Activated naive CD4-positive, alpha-beta T cell treated with anti-CD3 and anti-CD28 coated beads, Interleukin-2, amount 10 ng/mL, durations not matched to agents 7 days and 5 days (primary cell): ENCODE data around the gene RASL11A.
"Not testable (repeated sequence)": the region's sequence is repeated elsewhere in the genome, so short reads cannot be mapped to it uniquely, and the experiment has no call there.

Source experiments
- CTCF ChIA-PET: fragments of 350-600 bp; sonication (Branson Sonifier 250); formaldehyde crosslinking; loops from one replicate; lab custom pipeline; 2021; ENCODE audit warnings: antibody characterized with exemption; lab: Charles Lee
- DNase-seq: peaks from one replicate; pipeline ENCODE4 v3.0.0-alpha.2; 2020
- H3K27ac Mint-ChIP-seq: one replicate; pipeline ENCODE4 v1.8.0; 2021; ENCODE audit warnings: mild to moderate bottlenecking, moderate library complexity, mixed read lengths
- H3K27me3 Mint-ChIP-seq: one replicate; pipeline ENCODE4 v1.8.0; 2021; ENCODE audit warnings: mild to moderate bottlenecking, mixed read lengths
- H3K36me3 Mint-ChIP-seq: one replicate; pipeline ENCODE4 v1.8.0; 2021; ENCODE audit warnings: mixed read lengths
- H3K4me1 Mint-ChIP-seq: one replicate; pipeline ENCODE4 v1.8.0; 2021; ENCODE audit warnings: mixed read lengths
- H3K4me3 Mint-ChIP-seq: one replicate; pipeline ENCODE4 v1.8.0; 2021; ENCODE audit warnings: mild to moderate bottlenecking, moderate library complexity, mixed read lengths
- H3K9me3 Mint-ChIP-seq: one replicate; pipeline ENCODE4 v1.8.0; 2021; ENCODE audit warnings: mixed read lengths

Gene RASL11A

DNA sequence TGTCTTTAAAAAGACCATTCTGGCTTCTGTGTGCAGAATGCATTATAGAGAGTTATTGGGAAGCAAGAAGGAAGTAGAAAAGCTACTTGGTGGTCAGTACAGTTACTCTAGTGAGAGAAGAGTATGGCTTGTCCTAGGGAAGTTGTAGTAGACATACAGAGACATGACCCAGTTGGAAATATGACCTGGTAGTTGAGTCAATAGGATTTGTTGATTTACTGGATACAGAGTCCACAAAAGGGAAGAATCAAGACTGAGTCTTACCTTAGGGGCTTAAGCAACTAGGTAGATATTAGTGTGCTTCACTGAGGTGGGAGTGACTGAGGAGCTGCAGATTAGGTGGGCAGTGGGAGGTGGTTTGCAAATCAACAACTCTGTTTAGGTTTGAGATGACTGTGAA is 48.8 kb downstream of the RASL11A start:
- Mint-ChIP-seq H3K4me3 (no peak overlapping the region), H3K27me3 (peaks cover 15% of the 10 kb centered on the region), H3K4me1 (peaks cover 3% of the 10 kb centered on the region), H3K36me3 (no peaks in the 10 kb centered on the region), H3K27ac (no peak overlapping the region), H3K9me3 (no peaks in the 10 kb centered on the region)
- no peak for DNase-seq
- CTCF ChIA-PET, result no interaction called here

DNA sequence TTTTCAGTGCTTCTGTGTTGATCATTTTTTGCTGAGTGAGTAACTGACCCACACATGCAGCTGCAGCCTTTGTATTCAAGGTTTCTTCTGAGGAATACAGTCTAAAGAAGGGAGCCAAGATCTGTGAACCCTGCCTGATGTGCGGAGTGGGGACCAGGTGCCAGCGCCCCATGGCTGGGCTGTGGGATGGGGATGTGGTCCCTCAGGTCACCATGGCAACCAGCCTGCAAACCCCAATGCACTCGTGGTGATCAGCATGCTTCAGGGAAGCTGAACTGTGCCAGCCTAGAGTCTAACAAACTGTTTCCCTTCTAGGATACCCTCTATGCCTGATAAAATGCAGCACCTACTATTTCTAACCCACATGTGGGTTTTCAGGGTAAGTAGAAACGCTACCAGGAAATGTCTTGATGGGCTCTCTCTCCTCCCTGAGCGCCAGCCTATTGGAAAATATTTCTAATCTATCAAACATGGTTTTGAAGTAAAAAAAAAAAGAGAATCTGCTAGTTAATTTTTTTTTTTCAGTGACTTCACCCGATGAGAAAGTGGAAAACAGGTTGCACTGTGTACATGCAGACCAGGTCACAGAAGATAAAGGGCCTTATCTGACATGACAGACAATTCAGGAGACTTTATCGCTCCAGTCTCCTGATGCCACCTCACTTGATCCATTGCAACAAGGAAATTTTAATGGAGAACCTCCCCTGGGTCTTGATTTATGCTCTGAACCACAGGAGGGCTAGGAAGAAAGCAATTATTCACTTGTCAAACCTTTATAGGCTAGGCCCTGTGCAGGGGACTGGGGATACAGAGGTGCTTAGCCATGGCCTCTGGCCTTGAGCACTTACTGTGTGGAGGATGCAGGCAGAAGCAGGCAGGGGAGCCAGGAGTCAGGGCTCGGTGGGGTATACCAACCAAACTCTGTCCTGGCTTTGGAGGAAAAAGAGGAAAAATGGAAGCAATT is 51.1 kb downstream of the RASL11A start:
- CTCF ChIA-PET, result no interaction called here
- H3K27me3 Mint-ChIP-seq, result peaks cover 11% of the 10 kb centered on the region

DNA sequence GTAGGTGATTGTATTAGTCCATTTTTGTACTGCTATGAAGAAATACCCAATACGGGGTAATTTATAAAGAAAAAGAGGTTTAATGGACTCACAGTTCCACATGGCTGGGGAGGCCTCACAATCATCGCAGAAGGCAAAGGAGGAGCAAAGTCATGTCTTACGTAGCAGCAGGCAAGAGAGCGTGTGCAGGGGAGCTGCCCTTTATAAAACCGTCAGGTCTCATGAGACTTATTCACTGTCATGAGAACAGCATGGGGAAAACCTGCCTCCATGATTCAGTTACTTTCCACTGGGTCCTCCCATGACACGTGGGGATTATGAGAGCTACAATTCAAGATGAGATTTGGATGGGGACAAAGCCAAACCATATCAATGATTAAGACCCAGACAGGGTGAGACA is 51.8 kb downstream of the RASL11A start:
- DNase-seq, H3K4me3 Mint-ChIP-seq, H3K9me3 Mint-ChIP-seq, CTCF ChIA-PET, H3K36me3 Mint-ChIP-seq, H3K4me1 Mint-ChIP-seq, H3K27ac Mint-ChIP-seq, H3K27me3 Mint-ChIP-seq: not testable (repeated sequence)

More for the DNA sequence above, 51.1 kb downstream of the RASL11A start:
- Mint-ChIP-seq H3K9me3 (no peaks in the 10 kb centered on the region), H3K4me3 (no peak overlapping the region), H3K27ac (no peak overlapping the region), H3K4me1 (peaks cover 3% of the 10 kb centered on the region), H3K36me3 (no peaks in the 10 kb centered on the region)
- no peak for DNase-seq
